Fibroblast of skin of scalp (primary cell): ENCODE data around the gene CSNK1G3.
"Not testable (repeated sequence)": the region's sequence is repeated elsewhere in the genome, so short reads cannot be mapped to it uniquely, and the experiment has no call there.

ENCODE experiments used
- DNase-seq: peaks from one replicate; pipeline ENCODE4 v3.0.0-alpha.2; 2013

Gene CSNK1G3

GRCh38 chr5:123561230-123561629 is 49.3 kb downstream of the CSNK1G3 start:
- no peak for DNase-seq

- no peak for DNase-seq
Measured at GRCh38 chr5:123571927-123572326, 60.0 kb downstream of the CSNK1G3 start.

DNA sequence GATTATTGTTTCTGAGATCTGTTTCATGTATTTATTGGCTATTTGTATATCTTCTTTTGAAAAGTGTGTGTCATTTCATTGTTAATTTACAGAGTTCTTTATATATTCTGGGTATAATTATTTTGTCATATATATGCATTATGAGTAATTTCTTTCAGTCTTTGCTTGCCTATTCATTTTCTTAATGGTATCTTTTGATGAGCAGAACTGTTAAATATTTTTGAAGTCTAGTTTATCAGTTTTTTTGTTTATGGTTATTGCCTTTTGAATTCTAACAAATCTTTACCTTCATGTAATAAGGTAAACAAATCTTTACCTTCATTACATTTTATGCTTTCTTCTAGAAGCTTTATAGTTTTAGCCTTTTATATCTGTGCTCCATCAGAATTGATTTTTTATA is 66.4 kb downstream of the CSNK1G3 start:
- DNase-seq, result no peak

DNA sequence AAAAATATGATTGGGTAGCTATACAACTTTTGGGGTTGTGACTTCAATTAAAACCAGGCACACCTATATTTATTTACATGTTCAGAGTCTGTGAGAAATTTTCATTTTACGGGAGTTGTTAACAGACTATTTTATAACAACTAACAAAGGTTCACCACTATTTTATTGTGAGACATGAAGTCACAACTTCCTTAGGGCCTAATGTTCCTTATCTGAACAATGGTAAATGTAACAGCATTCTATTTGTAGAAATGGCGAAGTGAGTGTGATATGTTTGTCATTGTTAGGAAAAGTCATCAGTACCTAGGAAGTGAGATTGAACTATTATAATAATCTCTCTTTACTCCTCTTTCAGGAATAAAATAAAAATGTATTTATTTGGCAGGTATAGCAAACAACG is 67.4 kb downstream of the CSNK1G3 start:
- no peak for DNase-seq

DNA sequence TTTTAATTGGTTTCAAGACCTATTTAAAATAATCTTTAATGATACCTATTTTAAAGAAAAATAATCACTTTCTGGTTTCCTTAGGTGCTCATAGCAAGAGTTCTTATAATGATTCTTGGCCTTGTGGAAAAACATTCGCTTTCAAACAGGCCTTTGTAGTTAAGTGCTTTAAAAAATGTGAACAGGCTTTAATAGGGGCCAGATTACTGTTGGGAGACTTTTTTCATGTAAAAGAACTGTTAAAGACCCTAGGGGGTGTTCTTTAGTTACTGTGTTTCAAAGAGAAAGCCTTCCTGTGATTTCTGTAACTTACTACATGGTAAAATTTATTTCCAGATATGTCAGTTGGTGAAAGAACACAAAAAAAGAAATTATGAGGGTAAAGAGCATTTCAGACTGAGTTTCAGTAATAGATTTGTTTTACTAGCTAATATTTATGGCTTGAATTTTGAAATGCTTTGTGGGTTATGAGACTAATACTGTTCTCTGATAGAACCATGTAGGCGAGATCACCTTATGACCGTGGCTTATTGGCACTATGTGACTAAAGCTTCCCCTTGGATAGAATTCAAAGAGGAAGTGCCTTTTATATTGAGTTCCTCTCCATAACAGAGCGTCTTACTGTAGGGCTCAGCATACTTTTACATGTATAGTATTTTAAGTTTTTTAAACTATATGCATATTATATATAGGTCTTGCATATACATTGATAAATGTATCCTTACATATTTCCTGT is 70.7 kb downstream of the CSNK1G3 start:
- no peak for DNase-seq

DNA sequence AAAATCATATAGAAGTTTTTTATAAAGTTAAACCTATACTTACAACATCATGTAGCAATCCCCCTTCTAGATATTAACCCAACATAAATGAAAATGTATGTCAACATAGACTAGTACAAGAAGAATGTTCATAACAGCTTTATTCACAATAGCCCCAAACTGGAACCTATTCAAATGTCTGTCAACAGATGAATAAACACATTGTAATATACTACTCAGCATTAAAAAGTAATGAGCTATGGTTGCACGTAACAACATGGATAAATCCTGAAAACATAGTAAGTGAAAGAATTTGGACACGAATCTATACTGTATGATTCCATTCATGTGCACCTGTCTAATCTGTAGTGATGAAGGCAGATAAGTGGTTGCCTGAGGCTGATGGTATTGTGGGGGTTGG is 73.9 kb downstream of the CSNK1G3 start:
- DNase-seq, result peak; percentile 15

DNA sequence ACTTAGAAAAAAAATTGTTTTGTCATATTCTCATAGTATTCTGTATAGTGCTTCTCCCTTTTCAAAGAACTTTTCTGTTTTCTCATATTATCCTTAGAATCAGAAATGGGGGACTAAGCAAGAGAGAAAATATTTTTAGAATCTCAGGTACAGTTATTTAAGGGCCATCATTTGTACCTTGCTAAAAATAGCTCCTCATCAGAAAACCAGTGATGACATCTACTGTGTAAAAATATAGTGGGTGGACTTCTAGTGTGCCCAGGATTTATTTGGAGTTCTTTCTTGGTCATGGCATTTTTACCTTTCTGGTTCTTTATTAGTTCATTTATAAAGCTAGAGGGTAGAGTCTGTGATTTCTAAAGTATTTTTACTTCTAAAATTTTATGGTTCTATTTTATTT is 82.5 kb downstream of the CSNK1G3 start:
- no peak for DNase-seq

- no peak for DNase-seq
Measured at GRCh38 chr5:123597018-123597417, 85.0 kb downstream of the CSNK1G3 start.

- no peak for DNase-seq
Measured at GRCh38 chr5:123598028-123598689, 86.2 kb downstream of the CSNK1G3 start.

- DNase-seq, result peak; percentile 3
Measured at GRCh38 chr5:123599171-123599570, 87.2 kb downstream of the CSNK1G3 start.

GRCh38 chr5:123601610-123602009 is 89.6 kb downstream of the CSNK1G3 start:
- DNase-seq, result no peak

DNA sequence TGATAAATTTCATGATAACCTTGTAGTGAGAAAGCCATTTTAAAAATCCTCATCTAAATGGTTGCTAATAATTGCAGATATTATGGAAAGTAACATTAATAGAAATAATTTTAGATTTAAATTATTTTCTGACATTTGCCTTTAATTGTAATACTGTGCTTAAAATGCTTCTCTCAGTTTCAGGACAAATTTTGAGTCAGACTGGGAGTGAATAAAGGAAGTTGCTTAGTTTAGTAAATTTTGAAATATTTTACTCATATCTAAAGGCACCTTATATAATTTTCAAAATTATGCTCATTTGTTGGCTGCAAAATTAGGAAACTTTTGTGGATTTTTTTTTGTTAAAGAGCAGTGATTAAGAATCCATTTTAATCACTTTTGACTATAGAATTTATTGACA is 93.8 kb downstream of the CSNK1G3 start:
- no peak for DNase-seq

DNA sequence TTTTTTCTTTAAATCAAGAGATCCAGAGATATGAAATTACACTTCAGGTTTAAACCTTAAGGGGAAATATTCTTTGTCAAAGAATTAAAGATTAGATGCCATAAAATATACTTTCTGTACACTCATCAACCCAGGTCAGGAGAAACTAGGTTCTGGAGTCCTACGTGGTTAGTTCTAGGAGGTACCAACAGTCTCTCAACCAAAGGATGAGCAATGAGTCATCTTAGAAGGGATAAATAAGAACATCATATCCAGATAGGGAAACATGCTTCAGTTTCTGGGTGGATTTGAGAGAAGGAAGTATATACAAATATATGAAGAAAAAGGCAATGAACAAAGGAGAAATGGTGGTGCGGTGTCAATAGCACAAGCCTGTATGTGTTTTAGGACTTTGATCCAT is 98.2 kb downstream of the CSNK1G3 start:
- DNase-seq, result peak; percentile 2

- peak; percentile 64 for DNase-seq
Measured at GRCh38 chr5:123610665-123611405, 98.9 kb downstream of the CSNK1G3 start.

DNA sequence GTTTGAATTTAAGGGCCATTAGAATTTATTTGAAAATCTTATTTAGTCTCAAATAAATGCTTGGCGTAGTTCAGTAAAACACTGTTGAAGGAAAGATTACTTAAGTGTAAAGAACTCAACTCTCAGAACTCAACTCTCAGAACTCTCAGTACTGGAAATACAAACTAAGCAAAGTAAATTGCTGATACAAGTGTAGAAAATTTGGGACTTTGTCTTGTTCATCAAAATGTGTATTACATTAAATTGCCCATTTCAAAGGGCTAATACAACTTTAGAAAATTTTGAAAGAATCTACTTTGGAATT is 99.4 kb downstream of the CSNK1G3 start:
- DNase-seq, result no peak

DNA sequence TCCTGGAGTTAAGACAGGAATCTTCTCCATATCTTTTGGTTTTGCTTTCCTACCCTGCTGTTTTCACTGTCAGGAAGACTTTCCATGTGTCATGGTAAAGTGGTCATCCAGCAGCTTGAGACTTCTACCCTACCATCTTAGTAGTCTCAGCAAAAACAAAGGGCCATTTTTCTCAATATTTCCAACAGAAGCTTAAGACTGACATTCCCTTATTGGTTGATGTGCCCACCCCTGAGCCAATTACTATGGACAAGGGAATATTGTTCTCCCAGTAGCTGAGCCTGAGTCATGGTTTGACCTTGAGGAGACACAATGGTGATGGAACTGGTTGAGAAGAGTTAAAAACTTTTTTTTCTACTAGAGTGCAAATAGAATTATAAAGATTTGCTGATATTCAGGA is 105.6 kb downstream of the CSNK1G3 start:
- DNase-seq, result no peak

DNA sequence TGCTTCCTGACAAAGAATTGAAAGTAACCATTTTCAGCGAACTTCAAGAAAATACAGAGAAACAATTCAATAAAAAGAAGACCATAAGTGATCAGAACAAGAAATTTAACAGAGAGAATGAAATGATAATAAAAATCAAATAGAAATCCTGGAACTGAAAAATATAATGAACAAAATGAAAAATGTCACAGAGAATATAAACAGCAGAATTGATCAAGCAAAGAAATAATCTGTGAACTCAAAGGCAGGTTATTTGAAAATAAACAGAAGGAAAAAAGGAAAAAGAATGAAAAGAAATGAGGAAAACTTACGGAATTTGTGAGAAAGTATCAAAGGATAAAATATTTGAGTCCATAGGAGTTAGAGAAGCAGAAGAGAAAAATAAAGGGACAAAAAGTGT is 114.1 kb downstream of the CSNK1G3 start:
- DNase-seq, result no peak

- DNase-seq, result no peak
Measured at GRCh38 chr5:123628860-123629544, 117.0 kb downstream of the CSNK1G3 start.

- DNase-seq, result no peak
Measured at GRCh38 chr5:123636006-123636405, 124.0 kb downstream of the CSNK1G3 start.

DNA sequence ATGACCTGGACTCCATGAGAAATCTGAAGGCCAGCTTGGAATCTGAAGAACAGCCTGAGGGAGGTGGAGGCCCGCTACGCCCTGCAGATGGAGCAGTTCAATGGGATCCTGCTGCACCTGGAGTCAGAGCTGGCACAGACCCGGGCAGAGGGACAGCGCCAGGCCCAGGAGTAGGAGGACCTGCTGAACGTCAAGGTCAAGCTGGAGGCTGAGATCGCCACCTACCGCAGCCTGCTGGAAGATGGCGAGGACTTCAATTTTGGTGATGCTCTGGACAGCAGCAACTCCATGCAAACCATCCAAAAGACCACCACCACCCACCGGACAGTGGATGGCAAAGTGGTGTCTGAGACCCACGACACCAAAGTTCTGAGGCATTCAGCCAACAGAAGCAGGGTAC is 125.1 kb downstream of the CSNK1G3 start:
- DNase-seq, result not testable (repeated sequence)

DNA sequence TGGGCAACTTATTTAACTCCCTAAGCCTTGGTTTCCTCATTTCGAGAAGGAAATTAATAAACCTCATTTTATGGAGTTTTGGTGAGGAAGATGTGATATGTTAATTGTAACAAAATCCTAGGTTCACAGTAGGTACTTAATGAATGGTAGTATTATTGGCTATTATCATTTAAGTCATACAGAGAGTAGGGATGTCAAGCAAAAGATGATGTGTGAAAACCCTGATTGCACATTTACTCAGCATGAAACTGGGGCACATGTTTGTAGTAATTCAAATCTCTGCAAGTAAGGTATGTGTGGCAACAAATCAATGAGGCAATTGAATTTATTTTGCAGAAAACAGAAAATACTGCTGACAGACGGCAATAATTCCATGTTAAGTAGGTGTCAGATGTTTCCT is 127.3 kb downstream of the CSNK1G3 start:
- no peak for DNase-seq

- DNase-seq, result no peak
Measured at GRCh38 chr5:123645024-123645603, 133.1 kb downstream of the CSNK1G3 start.

- no peak for DNase-seq
Measured at GRCh38 chr5:123647066-123647465, 135.1 kb downstream of the CSNK1G3 start.
